Ishikawa (cell line): ENCODE measurements around the gene ANKRD27.

Experiments
- CEBPB ChIP-seq: IDR thresholded peaks from 2 replicates; pipeline ENCODE4 v1.6.1; 2012
- CREB1 ChIP-seq: IDR thresholded peaks from 2 replicates; pipeline ENCODE4 v1.6.1; 2012; ENCODE audit warnings: low read depth
- EGR1 ChIP-seq: IDR thresholded peaks from 2 replicates; pipeline ENCODE4 v1.6.1; 2012
- EP300 ChIP-seq: IDR thresholded peaks from 2 replicates; pipeline ENCODE4 v1.6.1; 2012; ENCODE audit warnings: borderline replicate concordance
- RAD21 ChIP-seq: IDR thresholded peaks from 2 replicates; pipeline ENCODE4 v1.6.1; 2012; ENCODE audit warnings: low read depth
- REST ChIP-seq: IDR thresholded peaks from 2 replicates; pipeline ENCODE4 v1.6.1; 2012; ENCODE audit warnings: low read depth, mild to moderate bottlenecking
- TAF1 ChIP-seq: IDR thresholded peaks from 2 replicates; pipeline ENCODE4 v1.6.1; 2012; ENCODE audit warnings: low read depth, mild to moderate bottlenecking
- YY1 ChIP-seq: IDR thresholded peaks from 2 replicates; pipeline ENCODE4 v1.6.1; 2012; ENCODE audit warnings: low read depth
- TF ChIP-seq, protein P1 (sequence below): IDR thresholded peaks from 2 replicates; pipeline ENCODE4 v1.6.1; 2012

DNA sequence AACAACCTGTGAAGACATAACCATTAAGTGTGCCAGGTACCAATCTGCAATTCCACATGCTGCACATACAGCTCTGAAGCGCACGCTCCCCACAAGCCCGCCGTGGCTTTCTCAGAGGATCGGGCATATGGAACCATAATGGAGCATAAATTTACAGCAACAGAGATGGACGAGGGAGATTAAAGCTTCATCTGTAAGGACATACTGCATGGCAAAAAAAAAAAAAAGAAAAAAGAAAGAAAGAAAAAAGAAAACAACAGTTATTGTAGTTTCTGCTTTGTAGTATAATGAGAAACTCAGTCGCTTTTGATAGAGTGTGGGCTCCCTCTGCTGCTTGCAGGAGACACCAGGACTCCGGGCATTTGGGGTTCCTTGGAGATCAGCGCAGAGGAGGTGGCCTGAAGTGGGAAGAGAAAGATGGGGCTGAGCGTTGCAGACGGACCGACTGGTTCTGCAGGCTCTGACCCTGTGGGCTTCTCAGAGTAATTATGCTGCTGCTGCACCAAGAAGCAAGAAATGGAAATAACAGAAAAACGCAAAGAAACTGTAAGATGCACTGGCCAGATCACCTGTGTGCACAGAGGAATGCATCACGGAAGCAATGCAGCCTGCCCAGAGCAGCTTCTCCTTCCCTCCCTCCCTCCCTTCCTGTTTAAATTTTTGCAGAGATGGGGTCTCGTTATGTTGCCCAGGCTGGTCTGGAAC, 104.7 kb downstream of the ANKRD27 start:
- no peak for TF ChIP-seq CREB1
- peak; percentile 89 for TF ChIP-seq RAD21
- TF ChIP-seq REST = no peak
- TF ChIP-seq EGR1 = no peak
- no peak for TF ChIP-seq YY1
- TF ChIP-seq CEBPB = no peak
- TF ChIP-seq EP300 = no peak
- no peak for TF ChIP-seq TAF1
- TF ChIP-seq, protein P1, sequence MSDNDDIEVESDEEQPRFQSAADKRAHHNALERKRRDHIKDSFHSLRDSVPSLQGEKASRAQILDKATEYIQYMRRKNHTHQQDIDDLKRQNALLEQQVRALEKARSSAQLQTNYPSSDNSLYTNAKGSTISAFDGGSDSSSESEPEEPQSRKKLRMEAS = no peak
